ENCODE data around the gene RHBDL1. TPM values are rescaled to one million over a fixed set of nuclear protein-coding genes. Genes with fewer than 3 reads are reported as not detected.
"Not testable (repeated sequence)": the region's sequence is repeated elsewhere in the genome, so short reads cannot be mapped to it uniquely, and the experiment has no call there.

Gene RHBDL1
- total and polyA plus RNA-seq, 10 of the 15 experiments (the other 5 are each of a cell fraction or from before 2014, with no cell fraction given): 0.04 to 1.3 (median 0.65) TPM; not detected in 5

- TF ChIP-seq SKIL (IDR thresholded peaks at IDR 0.05; ENCODE audit: low read depth, poor library complexity, severe bottlenecking) (no peak), PKNOX1 (IDR thresholded peaks at IDR 0.05) (peak; percentile 71; the same call in 1 of the 2 replicates), SIX5 (IDR thresholded peaks at IDR 0.05; ENCODE audit: low read depth, low read length, severe bottlenecking) (no peak), ZBTB33 (IDR thresholded peaks at IDR 0.05) (no peak), WRNIP1 (IDR thresholded peaks at IDR 0.05; ENCODE audit: borderline replicate concordance, low read depth, low read length) (no peak), POLR2A (IDR thresholded peaks at IDR 0.05; ENCODE audit: low read depth, low read length) (peak; percentile 56)
Measured at GRCh38 chr16:689175-689897, 13.9 kb downstream of the RHBDL1 start (continued).

DNA sequence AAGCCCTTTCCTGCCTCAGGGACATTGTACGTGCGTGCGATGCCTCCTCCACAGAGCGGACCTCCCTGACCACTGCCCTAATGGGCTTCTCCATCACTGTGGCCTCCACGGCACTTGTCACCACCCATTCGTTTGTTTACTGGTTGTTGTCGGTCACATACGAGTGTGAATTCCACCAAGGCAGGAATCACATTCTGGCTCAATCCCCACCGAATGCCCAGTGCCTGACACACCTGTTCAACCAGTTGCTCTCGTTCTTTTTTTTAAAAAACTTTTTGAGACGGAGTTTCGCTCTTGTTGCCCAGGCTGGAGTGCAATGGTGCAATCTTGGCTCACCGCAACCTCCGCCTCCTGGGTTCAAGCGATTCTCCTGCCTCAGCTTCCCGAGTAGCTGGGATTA is 15.8 kb downstream of the RHBDL1 start:
- H3K36me3 ChIP-seq (ENCODE audit: control insufficient read depth in 2 of 2, insufficient read depth in 2 of 2, low read length in 1 of 2); H3K4me3 ChIP-seq; H3K27ac ChIP-seq (ENCODE audit: control insufficient read depth, insufficient read depth); H4K20me1 ChIP-seq (ENCODE audit: control insufficient read depth, insufficient read depth); SMC1A ChIA-PET (ENCODE audit: uncharacterized antibody, unreplicated experiment); H3K27me3 ChIP-seq (replicated peaks in 1 of 2; ENCODE audit: control insufficient read depth in 2 of 2, insufficient read depth in 2 of 2, low read length in 1 of 2); CTCF ChIA-PET; ATAC-seq; FAIRE-seq; POLR2A ChIA-PET; H3K9me3 ChIP-seq (replicated peaks; ENCODE audit: control insufficient read depth, insufficient read depth, low read length); DNase-seq (ENCODE audit: low read depth, low spot score); RAD21 ChIA-PET (ENCODE audit: unreplicated experiment); BruUV-seq (replicated peaks); H2AFZ ChIP-seq (ENCODE audit: control insufficient read depth, low read depth, low read length); H3K9ac ChIP-seq (ENCODE audit: control insufficient read depth, insufficient read depth, low read length); H3K79me2 ChIP-seq (ENCODE audit: control insufficient read depth, insufficient read depth, low read length); H3K4me2 ChIP-seq (ENCODE audit: control insufficient read depth, insufficient read depth); intact Hi-C loops (cut with micrococcal nuclease; ENCODE audit: unreplicated experiment); in situ Hi-C loops (cut with MboI): not testable (repeated sequence)
- 72% methylated on average over 16 of the region's 16 CpGs for WGBS (ENCODE audit: insufficient coverage, insufficient replicate concordance, low lambda C conversion rate, missing lambda C conversion rate)
- H3K4me1 ChIP-seq (ENCODE audit: control insufficient read depth, insufficient read depth, low read length): peaks cover 12% of the 10 kb centered on the region
